WI38 (cell line): Measurements from ENCODE around the gene DCBLD2.

ENCODE experiments used
- H3K4me3 ChIP-seq: 2 replicates; pipeline ENCODE4 v1.5.1; 2011; ENCODE audit warnings: low read depth, mild to moderate bottlenecking, control low read depth, low read length
- TF ChIP-seq, protein P1 (sequence below): IDR thresholded peaks from 2 replicates; pipeline ENCODE4 v1.5.1; 2012; ENCODE audit warnings: low read depth, mild to moderate bottlenecking, control low read depth, low read length

The DCBLD2 gene

DNA sequence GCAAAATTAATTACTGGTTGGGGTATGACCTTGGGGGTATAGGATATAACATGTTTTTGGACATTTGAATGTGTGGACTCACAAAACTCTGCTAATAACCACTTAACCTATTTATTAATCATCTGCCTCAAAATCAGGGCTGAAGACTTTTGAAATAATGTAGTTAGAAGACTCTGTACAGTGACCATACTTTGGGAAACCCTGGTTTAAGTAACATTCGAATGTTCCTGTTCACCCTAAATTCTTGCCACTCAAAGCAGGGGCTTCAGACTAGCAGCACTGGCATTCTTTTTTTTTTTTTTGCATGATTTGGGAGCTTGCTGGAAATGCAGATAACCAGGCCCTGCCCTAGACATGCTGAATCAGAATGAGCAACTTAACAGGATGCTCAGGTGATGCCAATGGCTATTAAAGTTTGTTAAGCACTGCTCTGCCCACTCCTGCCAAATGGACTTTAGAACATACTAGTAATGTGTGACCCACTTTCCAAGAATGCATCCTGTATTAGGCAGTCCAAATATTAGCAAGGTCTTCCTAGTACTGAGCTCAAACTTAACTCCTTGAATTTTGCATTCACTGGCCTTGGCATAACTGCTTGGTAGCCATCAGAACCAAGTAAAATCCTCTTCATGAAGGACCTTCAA, 151.1 kb downstream of the DCBLD2 start:
- TF ChIP-seq, protein P1, sequence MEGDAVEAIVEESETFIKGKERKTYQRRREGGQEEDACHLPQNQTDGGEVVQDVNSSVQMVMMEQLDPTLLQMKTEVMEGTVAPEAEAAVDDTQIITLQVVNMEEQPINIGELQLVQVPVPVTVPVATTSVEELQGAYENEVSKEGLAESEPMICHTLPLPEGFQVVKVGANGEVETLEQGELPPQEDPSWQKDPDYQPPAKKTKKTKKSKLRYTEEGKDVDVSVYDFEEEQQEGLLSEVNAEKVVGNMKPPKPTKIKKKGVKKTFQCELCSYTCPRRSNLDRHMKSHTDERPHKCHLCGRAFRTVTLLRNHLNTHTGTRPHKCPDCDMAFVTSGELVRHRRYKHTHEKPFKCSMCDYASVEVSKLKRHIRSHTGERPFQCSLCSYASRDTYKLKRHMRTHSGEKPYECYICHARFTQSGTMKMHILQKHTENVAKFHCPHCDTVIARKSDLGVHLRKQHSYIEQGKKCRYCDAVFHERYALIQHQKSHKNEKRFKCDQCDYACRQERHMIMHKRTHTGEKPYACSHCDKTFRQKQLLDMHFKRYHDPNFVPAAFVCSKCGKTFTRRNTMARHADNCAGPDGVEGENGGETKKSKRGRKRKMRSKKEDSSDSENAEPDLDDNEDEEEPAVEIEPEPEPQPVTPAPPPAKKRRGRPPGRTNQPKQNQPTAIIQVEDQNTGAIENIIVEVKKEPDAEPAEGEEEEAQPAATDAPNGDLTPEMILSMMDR, result no peak
- H3K4me3 ChIP-seq, result no peak overlapping the region

DNA sequence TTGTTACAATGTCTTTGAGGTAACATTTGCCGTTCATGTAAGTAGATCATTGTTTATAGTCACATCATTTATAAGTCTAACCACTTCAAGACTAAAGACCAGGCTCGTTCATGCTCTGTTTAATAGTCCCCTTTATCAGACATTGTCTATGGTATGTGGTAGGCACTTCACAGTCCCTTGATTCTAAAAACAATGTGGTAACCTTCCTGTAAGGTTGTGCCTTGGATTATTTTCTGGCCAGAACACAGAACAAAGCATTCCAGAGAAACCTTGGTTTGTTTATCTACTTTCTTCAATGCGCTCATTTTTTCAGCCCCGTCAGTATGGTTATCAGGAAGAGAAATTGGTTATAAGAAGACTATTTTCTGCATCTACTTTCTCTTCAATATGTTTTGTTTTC, 154.6 kb downstream of the DCBLD2 start:
- no peak overlapping the region for H3K4me3 ChIP-seq
- TF ChIP-seq, protein P1, result no peak

DNA sequence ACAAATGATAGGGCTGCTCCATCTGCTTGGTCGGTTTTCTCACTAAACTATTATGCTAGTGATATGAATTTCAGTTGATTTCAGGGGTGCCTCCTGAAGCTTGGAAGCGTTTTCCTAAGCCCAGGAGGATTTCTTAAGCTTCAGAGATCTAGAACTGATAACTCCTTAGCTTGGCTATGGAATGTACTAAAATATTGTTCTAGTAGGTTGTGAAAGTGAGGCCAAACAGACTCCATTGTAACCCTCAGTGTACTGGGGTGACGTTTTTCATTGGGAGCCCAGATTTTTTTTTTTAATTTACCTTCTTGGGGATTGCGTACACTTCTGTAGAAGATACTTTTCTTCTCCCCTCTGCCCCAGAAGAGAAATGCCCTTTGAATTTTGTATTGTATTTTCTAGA, 155.4 kb downstream of the DCBLD2 start:
- TF ChIP-seq, protein P1, result no peak
- H3K4me3 ChIP-seq, result no peak overlapping the region
